Neural progenitor cell (in vitro differentiated cells): ENCODE data around the gene AP4M1.

Experiments
- CTCF ChIP-seq: fragments of 200-600 bp; sonication (generic); IDR thresholded peaks from 2 replicates; pipeline ENCODE4 v1.5.1; 2017; ENCODE audit warnings: antibody characterized with exemption, mild to moderate bottlenecking
- EZH2 ChIP-seq: fragments of 200-600 bp; sonication (generic); IDR thresholded peaks from 2 replicates; pipeline ENCODE4 v1.6.1; 2017; ENCODE audit warnings: antibody characterized with exemption, mild to moderate bottlenecking, moderate library complexity
- EZH2phosphoT487 ChIP-seq: fragments of 200-600 bp; sonication (generic); IDR thresholded peaks from 2 replicates; pipeline ENCODE4 v1.6.1; 2017; ENCODE audit warnings: antibody characterized with exemption

DNA sequence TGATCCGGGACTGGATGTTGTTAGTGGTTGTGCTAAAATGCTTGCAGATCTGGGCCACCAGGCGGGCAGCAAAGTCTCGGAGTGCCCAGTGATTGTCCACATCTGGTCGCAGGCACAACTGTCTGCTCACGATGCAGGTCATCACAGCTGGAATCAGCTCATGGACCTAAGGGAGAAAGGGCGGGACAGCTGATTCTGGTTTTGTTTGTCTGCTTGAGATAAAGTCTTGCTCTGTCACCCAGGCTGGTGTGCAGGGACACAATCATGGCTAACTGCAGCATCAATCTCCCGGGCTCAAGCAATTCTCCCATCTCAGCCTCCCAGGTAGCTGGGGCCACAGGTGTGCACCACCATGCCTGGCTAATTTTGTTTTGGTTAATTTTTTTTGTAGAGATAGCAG, 9.7 kb downstream of the AP4M1 start:
- TF ChIP-seq CTCF (no peak), EZH2 (no peak), EZH2phosphoT487 (no peak)
